ENCODE results near the gene MRGPRG.

Gene MRGPRG

DNA sequence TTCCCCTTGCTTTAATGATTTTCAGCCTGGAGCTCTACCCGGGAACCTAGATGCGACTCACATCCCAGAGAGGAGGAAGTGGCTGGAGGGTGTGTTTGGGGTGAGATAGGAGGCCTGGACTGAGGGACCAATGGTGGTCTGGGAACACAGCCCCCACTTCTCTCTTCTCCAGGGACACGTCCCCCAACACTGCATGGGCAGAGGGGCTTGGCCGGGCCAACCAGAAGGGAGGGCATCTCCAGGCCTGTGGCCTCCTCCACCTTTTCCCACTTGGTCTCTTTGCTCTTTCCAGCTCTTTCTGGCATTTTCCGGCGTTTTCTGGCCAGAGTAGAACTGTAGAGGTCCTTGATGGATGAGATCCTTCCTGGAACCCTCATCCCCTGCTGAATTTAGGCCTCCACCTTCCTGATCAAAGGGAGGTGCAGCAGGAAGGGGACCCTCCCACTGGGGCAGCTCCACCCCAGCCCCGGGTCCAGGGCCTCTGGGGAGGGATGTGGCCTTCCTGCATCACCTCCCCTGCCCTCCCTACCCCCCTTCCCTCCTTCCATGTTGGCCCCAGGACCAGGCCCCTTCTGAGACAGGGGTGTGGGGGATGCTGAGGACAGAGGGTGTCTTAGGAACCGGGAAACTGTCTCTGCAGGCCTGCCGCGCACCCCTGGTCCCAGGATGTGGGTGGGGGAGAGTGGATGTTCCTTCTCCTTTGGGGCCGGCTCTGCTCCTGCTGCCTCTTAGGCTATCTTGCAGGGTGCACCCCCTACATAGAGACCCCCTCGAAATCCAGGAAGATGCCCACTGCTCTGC is 24.4 kb downstream of the MRGPRG start:
- no peak for DNase-seq

- no peak for DNase-seq
Measured at GRCh38 chr11:3193373-3194015, 25.1 kb downstream of the MRGPRG start.

DNA sequence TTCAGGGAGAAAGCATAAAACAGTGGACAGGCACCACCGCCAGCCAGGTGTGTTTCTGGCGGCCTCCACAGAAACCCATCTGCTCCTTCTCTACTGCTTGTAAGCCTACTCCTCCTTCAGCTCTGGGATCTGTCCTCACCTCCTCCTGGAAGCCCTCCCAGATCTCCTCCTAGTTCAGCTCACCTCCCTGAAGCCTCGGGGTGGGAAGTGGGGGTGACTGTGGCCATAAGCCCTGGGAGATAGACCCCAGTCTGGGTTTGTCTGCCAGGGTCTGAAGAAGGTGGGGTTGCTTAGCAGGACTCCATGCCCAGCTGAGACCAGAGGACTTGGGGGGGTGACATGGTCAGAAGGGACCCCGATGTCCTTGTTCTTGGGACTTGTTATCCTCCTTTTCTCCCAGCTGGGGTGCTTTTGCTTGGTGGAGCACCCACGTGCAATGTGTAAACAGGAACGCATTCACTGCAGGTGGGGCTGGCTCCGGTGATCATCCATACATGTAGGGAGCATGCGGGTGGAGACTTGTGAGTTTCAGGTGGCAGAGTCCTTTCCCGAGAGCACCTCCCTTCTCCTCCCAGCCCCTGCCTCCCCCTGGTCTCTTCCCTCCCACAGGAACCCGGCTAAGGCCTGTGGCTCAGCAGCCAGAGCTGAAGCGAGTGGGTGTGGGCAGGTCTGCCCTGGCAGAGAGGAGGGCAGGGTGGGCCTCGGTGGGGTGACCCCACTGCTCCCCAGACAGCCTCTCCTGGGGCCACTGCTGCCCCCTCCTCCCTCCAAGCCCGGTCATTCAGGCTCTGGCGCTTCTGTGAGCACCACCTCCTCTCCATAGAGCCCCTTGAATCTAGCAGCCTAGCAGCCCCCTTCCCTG is 25.9 kb downstream of the MRGPRG start:
- no peak for DNase-seq

- no peak for DNase-seq
Measured at GRCh38 chr11:3191586-3192324, 26.9 kb downstream of the MRGPRG start.

- no peak for DNase-seq
Measured at GRCh38 chr11:3190600-3190999, 28.0 kb downstream of the MRGPRG start.

GRCh38 chr11:3189886-3190583 is 28.6 kb downstream of the MRGPRG start:
- DNase-seq, result no peak

DNA sequence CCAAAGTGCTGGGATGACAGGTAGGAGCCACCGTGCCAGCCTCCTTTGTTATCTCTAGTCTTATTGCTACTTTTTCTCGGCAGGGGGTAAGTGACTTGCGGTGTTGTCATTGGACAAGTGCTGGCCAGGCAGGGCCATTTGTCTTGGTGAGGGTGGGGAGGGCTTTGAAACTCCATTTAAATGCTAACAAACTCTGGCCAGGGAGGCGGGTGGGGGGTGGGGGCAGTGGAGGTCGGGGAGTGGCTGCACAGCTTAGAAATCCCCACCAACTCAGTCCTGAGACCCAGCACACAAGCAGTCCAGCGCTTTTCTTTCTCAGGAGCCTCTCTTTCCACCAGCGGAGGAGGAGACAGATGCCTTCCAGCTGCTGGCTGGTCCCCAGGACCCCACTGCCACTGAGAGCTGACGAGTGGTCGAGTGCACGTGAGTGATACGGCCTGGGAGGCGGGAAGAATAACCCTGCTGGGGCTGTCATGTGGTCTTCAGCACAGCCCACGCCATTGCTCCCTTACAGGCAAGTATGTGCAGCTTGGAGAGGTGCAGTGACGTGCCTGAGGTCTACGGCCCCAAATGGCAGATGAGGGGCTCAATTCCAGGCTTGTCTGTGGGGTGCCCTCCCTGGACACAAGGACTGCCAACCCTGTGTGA is 29.3 kb downstream of the MRGPRG start:
- DNase-seq, result no peak

- no peak for DNase-seq
Measured at GRCh38 chr11:3188496-3189195, 30.0 kb downstream of the MRGPRG start.

- DNase-seq, result no peak
Measured at GRCh38 chr11:3186166-3186953, 32.3 kb downstream of the MRGPRG start.

GRCh38 chr11:3184732-3185347 is 33.8 kb downstream of the MRGPRG start:
- DNase-seq, result no peak

- no peak for DNase-seq
Measured at GRCh38 chr11:3183523-3183922, 35.1 kb downstream of the MRGPRG start.

- DNase-seq, result no peak
Measured at GRCh38 chr11:3182462-3182852, 36.2 kb downstream of the MRGPRG start.

DNA sequence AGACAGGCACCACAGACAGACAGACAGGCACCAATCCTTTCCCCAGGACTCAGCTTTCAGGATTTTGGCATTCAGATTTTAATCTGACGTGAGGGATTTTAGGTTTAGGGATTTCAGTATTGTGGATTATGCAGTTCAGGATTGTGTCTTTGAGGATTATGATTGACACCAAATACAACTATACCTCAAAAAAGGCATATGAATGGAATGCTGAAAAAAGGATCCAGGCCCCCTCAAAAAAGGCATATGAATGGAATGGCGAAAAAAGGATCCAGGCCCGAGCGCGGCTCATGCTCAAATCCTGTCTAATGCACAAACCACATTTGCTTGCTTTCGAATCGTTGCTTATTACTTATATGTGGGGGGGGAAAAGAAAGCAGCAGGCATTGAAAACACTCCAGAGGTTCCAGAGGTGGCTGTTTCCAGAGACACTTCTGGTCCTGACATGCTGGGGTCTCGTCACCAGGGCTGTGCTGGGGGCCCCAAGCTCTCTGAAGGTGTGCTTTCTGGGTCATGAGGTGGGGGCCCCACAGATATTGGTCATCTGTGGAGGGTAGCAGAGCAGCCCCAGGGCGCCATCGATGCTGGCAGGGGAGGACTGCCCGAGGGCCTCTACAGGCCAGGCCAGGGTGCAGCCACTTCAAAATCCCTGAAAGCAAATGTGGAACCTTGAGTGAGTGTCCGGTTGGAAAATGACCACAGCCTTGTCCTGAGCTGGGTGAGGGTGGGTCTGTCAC is 36.7 kb downstream of the MRGPRG start:
- DNase-seq, result no peak

DNA sequence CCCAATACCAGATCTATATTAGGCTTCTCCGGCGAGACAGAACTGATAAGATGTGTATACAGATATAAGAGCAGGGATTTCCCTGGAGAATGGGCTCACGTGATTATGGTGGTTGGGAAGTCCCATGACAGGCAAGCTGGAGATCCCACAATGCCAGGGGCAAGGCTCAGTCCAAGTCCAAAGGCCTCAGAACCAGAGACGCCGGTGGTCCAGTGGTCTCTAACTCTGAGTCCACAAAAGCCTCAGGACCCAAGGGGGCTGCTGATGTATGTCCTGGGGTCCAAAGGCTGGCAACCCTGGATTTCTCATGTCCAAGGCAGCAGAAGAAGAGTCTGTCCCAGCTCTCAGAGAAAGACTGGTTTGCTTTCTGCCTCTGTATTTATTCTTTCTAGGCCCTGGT is 37.7 kb downstream of the MRGPRG start:
- DNase-seq, result no peak

GRCh38 chr11:3178349-3178748 is 40.3 kb downstream of the MRGPRG start:
- no peak for DNase-seq

DNA sequence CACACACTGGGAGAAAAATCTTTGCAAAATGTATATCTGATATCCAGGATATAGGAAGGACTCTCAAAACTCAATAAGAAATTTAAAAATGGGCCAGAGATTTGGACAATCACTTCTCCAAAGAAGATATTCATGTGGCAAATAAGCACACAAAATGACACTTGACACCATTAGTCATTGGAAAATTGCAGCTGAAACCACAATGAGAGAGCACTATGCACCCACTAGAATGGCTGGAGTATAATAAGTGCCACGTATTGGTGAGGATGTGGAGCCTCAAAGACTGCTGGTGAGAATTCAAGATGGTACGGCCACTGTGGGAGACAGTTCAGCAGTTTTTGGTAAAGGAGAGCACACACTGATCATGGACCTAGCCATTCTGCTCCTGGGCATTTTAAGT is 40.7 kb downstream of the MRGPRG start:
- no peak for DNase-seq

GRCh38 chr11:3176487-3176886 is 42.1 kb downstream of the MRGPRG start:
- DNase-seq, result no peak

DNA sequence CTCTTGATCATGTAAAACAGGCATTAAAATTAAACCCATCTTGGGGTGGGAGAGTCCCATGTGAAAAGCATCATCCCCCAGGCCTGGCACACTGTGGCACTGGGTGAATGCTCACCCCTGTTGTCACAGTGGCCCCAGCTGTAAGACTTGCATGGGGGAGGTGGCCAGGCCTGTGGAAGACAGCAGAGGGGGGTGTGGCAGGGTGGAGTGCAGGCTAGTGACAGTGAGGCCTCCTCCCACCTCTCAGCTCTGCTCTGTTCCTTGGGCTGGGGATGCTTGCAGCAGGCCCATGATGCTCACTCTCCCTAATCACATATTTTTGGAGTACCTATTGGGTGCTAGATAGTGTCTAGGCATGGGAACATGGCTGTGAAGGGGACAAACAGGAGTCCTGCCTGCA is 43.4 kb downstream of the MRGPRG start:
- DNase-seq, result no peak

- no peak for DNase-seq
Measured at GRCh38 chr11:3174387-3174786, 44.2 kb downstream of the MRGPRG start.
